ENCODE data around the gene ACOT2. TPM values are rescaled to one million over a fixed set of nuclear protein-coding genes. Genes with fewer than 3 reads are reported as not detected.
"Not testable (repeated sequence)": the region's sequence is repeated elsewhere in the genome, so short reads cannot be mapped to it uniquely, and the experiment has no call there.

The ACOT2 gene
- polyA plus RNA-seq, 1 experiment: 70.2 TPM

DNA sequence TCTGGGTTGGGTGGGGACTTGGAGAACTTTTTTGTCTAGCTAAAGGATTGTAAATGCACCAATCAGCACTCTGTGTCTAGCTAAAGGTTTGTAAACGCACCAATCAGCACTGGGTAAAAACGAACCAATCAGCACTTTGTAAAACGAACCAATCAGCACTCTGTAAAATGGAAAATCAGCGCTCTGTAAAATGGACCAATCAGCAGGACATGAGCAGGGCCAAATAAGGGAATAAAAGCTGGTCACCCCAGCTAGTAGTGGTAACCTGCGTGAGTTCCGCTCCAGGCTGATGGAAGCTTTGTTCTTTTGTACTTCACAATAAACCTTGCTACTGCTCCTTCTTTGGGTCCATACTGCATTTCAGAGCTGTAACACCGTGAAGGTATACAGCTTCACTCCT is 1.7 kb upstream of the ACOT2 start:
- Histone ChIP-seq H3K36me3 (ENCODE audit: control insufficient read depth, insufficient read depth, low read length) (no peaks in the 10 kb centered on the region), H3K27me3 (ENCODE audit: control insufficient read depth, insufficient read depth, low read length) (no peaks in the 10 kb centered on the region), H3K4me3 (ENCODE audit: low read depth, low read length) (no peak overlapping the region)
- DNase-seq (ENCODE audit: low read depth): no peak
- POLR2A ChIA-PET: no interaction called here
- CTCF ChIA-PET: interaction anchor here (4.7 kb wide), 1 partner anchor 58 kb away, joined by 38 read pairs; no protein-coding TSS in a partner anchor
- TF ChIP-seq, protein P1, sequence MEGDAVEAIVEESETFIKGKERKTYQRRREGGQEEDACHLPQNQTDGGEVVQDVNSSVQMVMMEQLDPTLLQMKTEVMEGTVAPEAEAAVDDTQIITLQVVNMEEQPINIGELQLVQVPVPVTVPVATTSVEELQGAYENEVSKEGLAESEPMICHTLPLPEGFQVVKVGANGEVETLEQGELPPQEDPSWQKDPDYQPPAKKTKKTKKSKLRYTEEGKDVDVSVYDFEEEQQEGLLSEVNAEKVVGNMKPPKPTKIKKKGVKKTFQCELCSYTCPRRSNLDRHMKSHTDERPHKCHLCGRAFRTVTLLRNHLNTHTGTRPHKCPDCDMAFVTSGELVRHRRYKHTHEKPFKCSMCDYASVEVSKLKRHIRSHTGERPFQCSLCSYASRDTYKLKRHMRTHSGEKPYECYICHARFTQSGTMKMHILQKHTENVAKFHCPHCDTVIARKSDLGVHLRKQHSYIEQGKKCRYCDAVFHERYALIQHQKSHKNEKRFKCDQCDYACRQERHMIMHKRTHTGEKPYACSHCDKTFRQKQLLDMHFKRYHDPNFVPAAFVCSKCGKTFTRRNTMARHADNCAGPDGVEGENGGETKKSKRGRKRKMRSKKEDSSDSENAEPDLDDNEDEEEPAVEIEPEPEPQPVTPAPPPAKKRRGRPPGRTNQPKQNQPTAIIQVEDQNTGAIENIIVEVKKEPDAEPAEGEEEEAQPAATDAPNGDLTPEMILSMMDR (IDR thresholded peaks at IDR 0.05; ENCODE audit: insufficient read depth, low read depth, low read length): no peak

DNA sequence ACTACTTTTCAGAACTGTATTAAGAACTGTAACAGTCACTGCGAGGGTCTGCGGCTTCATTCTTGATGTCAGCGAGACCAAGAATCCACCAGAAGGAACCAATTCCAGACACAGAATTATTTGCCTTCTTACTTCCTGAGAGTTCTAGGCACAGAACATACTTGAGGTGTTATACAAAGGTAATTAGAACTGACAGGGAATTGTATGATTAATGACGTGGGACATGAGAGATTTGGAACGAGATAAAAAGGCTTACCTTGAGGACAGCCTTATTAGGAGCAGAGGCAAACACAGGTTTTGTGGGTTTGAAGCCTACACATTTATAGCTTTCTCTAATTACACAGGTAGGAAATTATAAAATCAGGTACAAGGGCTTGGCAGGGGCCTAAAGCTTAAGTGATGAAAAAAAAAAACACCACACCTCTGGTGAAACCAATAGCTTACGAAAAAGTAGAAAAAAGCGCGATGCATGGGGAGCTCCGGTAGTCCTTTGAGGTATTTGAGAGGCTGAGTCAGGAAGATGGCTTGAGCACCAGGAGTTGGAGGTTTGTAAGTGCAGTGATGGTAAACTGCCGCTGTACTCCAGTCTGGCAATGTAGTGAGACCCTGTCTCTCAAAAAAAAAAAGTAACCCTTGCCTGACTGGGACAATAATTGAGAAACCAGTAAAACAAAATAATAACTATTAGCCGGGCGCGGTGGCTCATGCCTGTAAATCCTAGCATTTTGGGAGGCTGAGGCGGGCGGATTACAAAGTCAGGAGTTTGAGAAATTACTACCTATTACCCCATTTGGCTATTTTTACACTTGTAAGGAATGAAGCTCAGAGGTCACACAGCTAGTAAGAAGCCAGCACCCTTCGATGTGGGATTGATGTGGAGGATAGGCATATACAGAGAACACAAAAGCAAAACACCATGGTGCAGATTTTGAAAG is 795 bp upstream of the ACOT2 start:
- no peaks in the 10 kb centered on the region for H3K27me3 ChIP-seq (ENCODE audit: control insufficient read depth, insufficient read depth, low read length)
- no peak for DNase-seq (ENCODE audit: low read depth)
- no peaks in the 10 kb centered on the region for H3K36me3 ChIP-seq (ENCODE audit: control insufficient read depth, insufficient read depth, low read length)
- ChIA-PET CTCF (interaction anchor here (1.1 to 4.7 kb wide), 2 partner anchors 59 to 65 kb away, joined by 3 to 38 read pairs; no protein-coding TSS in a partner anchor), POLR2A (interaction anchor here (0.6 kb wide), 2 partner anchors 59 to 191 kb away, joined by 3 read pairs; no protein-coding TSS in a partner anchor)
- peak overlapping the region; percentile 50 for H3K4me3 ChIP-seq (ENCODE audit: low read depth, low read length)
- TF ChIP-seq, protein P1 (IDR thresholded peaks at IDR 0.05; ENCODE audit: insufficient read depth, low read depth, low read length): no peak

DNA sequence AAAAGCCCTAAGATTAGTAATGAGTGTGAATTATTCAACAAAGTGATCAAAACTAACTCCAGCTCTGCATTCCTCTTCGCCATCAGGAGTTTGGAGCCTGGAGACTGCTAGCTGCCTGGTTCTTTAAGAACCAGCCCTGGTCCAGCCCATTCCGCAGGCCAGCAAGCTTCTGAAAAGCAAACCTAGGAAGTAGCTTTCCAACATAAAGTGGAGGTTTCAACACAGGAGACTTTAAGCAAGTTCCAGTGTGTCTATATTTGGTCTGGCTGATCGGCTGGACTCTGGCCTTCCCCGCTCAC is 178 bp upstream of the ACOT2 start:
- H3K36me3 ChIP-seq (ENCODE audit: control insufficient read depth, insufficient read depth, low read length); DNase-seq (ENCODE audit: low read depth); H3K27me3 ChIP-seq (ENCODE audit: control insufficient read depth, insufficient read depth, low read length): not testable (repeated sequence)
- ChIA-PET POLR2A (interaction anchor here (0.6 kb wide), 1 partner anchor 60 kb away, joined by 3 read pairs; no protein-coding TSS in a partner anchor), CTCF (interaction anchor here (0.5 to 4.7 kb wide), 4 partner anchors 21 to 64 kb away, joined by 3 to 38 read pairs (median 4); no protein-coding TSS in a partner anchor)
- H3K4me3 ChIP-seq (ENCODE audit: low read depth, low read length): peak overlapping the region; percentile 50

DNA sequence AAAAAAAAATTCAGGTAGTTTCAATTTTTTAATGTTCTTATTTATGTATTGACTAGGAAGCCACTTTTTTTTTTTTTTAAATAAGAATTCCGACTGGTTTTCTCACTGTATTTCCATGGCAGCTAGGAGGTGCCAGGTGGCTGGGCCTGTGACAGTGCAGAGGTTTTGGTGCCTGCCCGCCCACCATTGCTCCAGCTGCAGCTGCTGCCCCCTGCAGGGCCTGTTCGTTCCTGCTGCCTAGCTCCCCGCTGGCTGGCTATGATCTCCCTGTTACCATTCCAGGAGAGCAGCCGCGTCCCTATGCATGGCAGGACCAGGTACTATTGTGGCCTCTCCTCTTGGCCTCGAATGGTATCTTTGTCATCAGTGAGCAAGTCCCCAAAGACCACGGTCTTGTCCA is 1.9 kb downstream of the ACOT2 start:
- DNase-seq (ENCODE audit: low read depth); POLR2A ChIA-PET; H3K36me3 ChIP-seq (ENCODE audit: control insufficient read depth, insufficient read depth, low read length); H3K27me3 ChIP-seq (ENCODE audit: control insufficient read depth, insufficient read depth, low read length); H3K4me3 ChIP-seq (ENCODE audit: low read depth, low read length): not testable (repeated sequence)
- TF ChIP-seq, protein P1 (IDR thresholded peaks at IDR 0.05; ENCODE audit: insufficient read depth, low read depth, low read length): peak; percentile 70
- CTCF ChIA-PET: interaction anchor here (0.7 to 4.7 kb wide), 2 partner anchors 41 to 62 kb away, joined by 3 to 38 read pairs; partner anchors contain the start of gene ACOT6

DNA sequence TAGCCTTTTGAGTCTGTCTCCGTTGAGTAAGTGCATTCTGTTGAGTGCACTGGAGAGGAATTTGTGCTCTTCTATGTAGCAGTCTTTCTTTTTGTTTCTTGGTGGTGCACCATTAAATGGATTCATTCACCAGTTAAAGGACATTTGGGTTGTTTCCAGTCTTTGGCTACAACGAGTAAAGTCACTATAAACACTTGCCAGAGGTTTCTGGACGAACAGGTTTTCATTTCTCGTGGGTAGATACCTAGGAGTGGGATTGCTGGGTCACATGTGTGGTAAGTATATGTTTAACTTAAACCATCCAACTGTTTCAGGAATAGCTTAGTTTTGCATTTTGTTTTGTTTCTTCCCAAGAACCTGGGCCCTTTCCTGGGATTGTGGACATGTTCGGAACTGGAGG is 4.0 kb downstream of the ACOT2 start:
- H3K36me3 ChIP-seq (ENCODE audit: control insufficient read depth, insufficient read depth, low read length); POLR2A ChIA-PET: not testable (repeated sequence)

DNA sequence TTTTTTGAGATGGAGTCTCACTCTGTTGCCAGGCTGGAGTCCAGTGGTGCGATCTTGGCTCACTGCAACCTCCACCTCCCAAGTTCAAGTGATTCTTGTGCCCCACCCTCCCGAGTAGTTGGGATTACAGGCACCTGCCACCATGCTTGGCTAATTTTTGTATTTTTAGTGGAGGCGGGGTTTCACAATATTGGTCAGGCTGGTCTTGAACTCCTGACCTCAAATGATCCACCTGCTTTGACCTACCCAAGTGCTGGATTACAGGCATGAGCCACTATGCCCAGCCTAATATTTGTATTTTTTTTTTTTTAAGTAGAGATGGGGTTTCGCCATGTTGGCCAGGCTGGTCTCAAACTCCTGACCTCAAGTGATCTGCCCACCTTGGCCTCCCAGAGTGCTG is 4.7 kb downstream of the ACOT2 start:
- DNase-seq (ENCODE audit: low read depth); POLR2A ChIA-PET; CTCF ChIA-PET; H3K36me3 ChIP-seq (ENCODE audit: control insufficient read depth, insufficient read depth, low read length); H3K27me3 ChIP-seq (ENCODE audit: control insufficient read depth, insufficient read depth, low read length); H3K4me3 ChIP-seq (ENCODE audit: low read depth, low read length): not testable (repeated sequence)

More for the DNA sequence above, 4.0 kb downstream of the ACOT2 start:
- H3K4me3 ChIP-seq (ENCODE audit: low read depth, low read length); CTCF ChIA-PET; H3K27me3 ChIP-seq (ENCODE audit: control insufficient read depth, insufficient read depth, low read length); DNase-seq (ENCODE audit: low read depth): not testable (repeated sequence)

DNA sequence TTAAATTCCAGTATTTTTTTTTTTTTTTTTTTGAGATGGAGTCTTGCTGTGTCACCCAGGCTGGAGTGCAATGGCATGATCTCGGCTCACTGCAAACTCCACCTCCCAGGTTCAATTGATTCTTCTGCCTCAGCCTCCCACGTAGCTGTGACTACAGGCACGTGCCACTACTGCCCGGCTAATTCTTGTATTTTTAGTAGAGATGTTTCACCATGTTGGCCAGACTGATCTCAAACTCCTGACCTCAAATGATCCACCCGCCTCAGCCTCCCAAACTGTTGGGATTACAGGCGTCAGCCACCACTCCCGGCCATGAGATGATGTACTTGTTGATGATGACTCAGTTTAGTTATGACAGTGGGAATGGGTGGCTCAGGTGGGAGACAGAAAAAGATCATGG is 5.2 kb downstream of the ACOT2 start:
- H3K36me3 ChIP-seq (ENCODE audit: control insufficient read depth, insufficient read depth, low read length); CTCF ChIA-PET; H3K4me3 ChIP-seq (ENCODE audit: low read depth, low read length); DNase-seq (ENCODE audit: low read depth); POLR2A ChIA-PET; H3K27me3 ChIP-seq (ENCODE audit: control insufficient read depth, insufficient read depth, low read length): not testable (repeated sequence)

Data from BJ (cell line).